HG02763 (cell line): Measurements from ENCODE around the gene PLB1.

Experiments used
- ATAC-seq: cut with Tn5 transposase; IDR thresholded peaks from one replicate; pipeline ENCODE4 v1.9.1; 2021; ENCODE audit warnings: mild to moderate bottlenecking, moderate library complexity; ENCODE audit not compliant: unreplicated experiment

PLB1 gene

GRCh38 chr2:28496781-28497180, 921 bp downstream of the PLB1 start:
- ATAC-seq, result no peak

DNA sequence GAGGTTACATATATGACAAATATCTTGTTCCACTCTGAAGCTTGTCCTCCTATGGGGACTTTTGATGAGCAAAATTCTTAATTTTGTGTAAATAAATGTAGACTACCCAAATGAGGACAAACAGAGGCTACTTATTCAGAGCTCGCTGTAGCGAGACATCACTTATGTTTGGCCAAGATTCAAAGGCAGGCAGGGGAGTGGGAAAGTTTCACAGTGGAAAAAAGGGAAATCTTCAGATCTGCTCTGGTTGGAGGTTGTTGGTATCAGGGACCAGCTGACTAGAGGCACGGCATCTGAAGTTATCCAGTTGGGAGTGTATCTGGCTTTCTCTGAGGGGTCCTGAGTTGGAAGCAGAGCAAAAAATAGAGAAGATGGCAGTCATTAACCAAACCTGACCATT, 1.3 kb downstream of the PLB1 start:
- no peak for ATAC-seq

GRCh38 chr2:28499282-28499681, 3.4 kb downstream of the PLB1 start:
- ATAC-seq, result no peak

GRCh38 chr2:28505361-28505760, 9.5 kb downstream of the PLB1 start:
- no peak for ATAC-seq

GRCh38 chr2:28506112-28506910, 10.5 kb downstream of the PLB1 start:
- no peak for ATAC-seq

GRCh38 chr2:28507796-28508764, 12.2 kb downstream of the PLB1 start:
- no peak for ATAC-seq

DNA sequence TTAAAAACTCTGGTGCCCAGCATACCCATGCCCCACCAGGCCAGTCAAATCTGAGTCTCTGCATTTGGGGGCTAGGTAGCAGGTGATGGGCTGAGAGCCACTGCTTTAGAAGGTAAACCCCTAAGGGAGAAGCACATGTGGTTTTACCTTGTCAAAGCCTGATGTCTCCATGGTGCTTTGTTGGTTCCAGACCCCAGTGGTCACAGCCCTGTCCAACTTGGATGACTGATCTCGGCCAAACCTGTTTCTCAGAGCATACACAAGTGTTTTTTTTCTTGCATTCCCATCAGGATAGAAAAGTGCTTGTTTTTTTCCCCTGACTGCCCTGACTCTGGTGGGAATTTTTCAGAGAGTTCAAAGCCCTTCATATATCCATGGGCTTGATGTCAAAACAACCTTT, 13.5 kb downstream of the PLB1 start:
- ATAC-seq, result no peak

DNA sequence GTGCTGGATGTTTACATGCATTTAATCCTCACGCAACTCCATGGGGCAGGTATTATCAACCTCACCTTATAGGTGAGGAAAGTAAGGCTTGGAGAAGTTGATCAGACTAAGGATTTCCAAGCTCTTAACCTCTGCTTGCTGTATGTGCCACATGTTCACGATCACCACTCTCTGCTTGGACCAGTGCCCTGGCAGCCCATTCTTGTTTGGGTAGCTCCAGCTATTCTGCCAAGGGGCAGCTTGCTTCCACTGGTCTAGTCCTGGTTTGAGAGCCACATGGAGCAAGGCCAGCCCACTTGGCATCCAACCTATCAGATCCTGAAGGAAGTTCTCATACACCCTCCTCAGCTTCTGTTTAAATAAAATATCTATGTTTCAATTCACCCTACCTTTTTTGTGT, 14.3 kb downstream of the PLB1 start:
- ATAC-seq, result no peak

GRCh38 chr2:28511871-28512606, 16.2 kb downstream of the PLB1 start:
- ATAC-seq, result no peak

GRCh38 chr2:28512607-28512965, 16.7 kb downstream of the PLB1 start:
- ATAC-seq, result no peak

GRCh38 chr2:28513097-28513496, 17.2 kb downstream of the PLB1 start:
- ATAC-seq, result no peak

DNA sequence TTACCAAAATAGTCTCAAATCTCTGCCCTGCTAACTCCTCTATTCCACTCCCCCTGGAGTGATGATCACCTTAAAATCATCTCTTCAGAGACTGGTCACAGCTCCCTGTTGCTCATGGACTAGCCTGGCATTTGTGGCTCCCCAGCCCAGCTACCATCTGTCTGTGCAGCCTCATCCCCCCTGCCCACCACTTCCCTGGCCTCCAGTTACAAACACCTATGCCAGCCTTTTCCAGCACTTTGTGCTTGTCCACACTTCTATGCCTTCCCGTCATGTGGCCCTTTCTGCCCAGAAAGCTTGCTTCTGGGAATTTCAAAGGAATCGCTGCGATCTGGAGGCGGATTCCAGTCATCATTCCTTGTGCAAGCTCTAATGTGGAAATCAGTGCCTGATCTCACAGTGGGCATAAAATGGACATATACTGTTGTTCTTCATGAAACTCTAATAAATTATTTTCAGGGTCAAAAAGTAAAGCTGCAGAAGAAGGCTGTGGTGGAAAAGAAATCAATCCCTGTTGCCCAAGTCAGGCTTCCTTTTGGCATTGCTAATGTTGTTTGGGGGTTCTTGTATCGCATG, 19.4 kb downstream of the PLB1 start:
- no peak for ATAC-seq

DNA sequence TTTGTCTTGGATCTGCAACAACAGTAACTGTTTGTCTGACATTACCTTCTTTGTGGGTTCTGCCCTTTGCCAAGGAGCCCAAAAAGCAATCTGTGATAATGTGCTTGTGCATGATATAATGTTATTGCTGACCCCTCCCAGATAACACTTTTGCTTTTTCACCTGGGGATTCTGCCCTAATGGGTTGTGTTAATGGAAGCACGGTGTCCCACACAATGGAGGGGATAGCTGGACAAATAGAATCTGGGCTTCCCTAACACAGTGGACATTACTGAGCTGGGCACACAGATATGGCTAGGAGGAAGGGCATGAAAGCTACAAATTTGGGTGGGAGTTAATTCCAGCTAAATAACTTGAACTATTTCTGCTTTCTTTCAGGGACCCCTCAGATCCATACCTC, 20.6 kb downstream of the PLB1 start:
- no peak for ATAC-seq

GRCh38 chr2:28516950-28517349, 21.1 kb downstream of the PLB1 start:
- ATAC-seq, result no peak

- ATAC-seq, result no peak
Observed at GRCh38 chr2:28521663-28522062, 25.8 kb downstream of the PLB1 start.

DNA sequence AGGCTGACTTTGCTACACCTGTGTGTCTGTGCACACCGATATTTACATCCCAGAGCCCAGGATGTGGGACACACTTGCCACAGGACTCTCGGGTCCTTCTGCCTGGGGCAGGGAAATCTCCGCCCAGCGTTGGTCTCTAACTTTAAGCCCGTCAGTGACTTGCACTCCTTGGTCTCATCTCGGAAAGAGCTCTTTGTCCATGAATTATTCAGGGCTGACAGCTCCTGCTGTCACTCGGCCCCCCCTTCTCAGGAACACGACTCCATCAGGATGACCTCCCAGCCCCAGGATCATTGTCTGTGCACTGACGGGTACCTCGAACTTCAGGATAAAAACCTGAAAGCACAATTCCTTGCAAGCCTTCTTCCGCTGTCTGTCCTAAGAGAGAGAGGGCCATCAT, 26.6 kb downstream of the PLB1 start:
- ATAC-seq, result no peak

DNA sequence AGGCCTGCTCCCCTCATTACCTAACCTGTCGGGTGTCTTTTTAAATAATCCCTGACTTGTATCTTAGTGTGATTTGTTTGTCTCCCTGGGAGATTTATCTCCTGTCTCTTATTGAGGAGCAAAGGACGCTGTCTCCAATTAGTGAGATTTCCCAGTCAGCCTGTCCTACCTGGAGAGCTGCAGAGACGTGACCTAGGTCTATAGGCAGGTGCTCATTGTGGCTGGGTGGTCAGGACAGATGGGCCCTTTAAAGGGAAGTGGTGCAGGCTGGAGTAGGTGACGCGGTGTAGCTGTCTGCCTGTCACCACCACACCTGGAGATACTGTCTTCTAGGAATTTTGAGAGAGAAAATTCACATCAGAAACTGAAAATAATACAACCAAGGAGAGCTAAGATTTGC, 28.0 kb downstream of the PLB1 start:
- no peak for ATAC-seq

DNA sequence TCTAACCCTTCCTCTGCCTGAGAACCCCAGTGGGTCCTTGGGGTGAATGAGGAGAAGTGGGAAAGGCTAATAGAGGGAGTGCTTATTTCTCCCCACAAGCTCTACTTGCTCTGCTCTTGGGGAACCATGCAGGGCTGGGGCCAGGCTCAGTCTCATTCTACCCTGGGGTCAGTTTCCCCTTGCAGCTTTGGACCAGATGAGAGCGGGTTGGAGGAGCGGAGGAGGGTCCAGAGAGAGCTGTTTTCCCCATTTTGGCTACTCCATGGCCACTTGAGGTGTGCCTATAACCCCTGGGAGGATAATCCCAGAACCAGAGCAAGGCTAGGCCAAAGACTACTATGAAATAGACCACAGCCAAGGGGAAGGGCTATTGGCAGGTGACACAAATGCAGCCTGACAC, 29.6 kb downstream of the PLB1 start:
- no peak for ATAC-seq

- no peak for ATAC-seq
Observed at GRCh38 chr2:28526527-28527132, 30.8 kb downstream of the PLB1 start.

GRCh38 chr2:28527196-28527595, 31.3 kb downstream of the PLB1 start:
- no peak for ATAC-seq

DNA sequence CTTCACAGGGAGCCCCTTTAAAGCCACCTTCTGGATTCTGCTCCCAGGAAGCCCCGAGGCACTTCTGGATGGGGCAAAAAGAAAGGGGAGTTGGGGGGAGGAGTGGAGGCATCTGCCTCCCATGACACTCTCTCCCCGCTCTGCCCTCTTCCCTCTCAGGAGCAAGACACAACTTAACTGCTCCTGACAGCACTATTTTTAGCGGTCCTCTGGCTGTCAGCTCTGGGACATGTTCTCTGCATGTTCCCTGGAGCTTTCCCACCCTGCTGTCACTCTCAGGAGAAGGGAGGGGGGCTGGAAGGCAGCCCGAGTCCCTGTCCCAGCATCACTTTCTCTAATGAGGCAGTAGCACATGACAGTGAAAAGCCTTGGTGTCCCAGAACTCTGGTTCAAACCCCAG, 32.3 kb downstream of the PLB1 start:
- no peak for ATAC-seq
